ENCODE results near the gene TESK2.

DNA sequence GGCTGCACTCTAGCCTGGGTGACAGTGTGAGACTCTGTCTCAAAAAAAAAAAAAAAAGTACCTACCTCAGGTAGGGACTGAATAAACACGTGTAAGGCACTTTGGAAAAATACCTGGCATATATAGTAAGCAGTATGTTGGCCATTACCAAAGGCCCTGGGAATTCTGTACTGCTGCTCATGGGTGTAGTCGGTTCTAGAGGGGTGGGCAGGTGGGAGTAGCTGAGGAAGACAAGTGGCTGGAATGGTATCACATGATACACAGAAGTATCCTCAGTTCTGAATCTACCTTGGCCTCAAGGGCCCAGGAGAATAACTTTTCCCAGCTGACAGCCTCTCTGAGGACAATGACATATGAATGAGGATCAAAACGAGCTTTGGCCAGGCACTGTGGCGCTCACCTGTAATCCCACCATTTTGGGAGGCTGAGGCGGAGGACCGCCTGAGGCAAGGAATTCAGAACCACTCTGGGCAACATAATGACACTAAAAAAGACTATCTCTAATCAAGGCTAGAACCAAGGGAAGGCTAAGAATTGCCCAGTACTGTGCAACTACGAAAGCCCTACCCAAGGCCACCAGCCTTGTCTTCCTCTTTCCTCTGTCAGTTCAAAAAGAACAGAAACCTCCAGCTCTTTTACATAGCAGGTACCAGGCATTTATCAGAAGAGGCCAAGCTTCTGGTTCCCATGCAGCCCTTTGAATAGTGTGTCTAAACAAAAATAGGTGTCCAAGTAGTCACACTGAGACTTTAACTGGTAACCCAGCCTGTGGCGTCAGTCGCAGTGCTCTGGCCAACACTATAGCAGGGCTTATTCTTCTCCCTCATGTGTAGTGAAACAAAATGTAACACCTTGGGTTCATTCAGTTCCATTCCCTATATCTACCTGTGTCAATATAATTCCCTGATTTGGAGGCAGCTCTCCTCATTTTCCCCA is 19.3 kb upstream of the TESK2 start:
- TF ChIP-seq, protein P1, sequence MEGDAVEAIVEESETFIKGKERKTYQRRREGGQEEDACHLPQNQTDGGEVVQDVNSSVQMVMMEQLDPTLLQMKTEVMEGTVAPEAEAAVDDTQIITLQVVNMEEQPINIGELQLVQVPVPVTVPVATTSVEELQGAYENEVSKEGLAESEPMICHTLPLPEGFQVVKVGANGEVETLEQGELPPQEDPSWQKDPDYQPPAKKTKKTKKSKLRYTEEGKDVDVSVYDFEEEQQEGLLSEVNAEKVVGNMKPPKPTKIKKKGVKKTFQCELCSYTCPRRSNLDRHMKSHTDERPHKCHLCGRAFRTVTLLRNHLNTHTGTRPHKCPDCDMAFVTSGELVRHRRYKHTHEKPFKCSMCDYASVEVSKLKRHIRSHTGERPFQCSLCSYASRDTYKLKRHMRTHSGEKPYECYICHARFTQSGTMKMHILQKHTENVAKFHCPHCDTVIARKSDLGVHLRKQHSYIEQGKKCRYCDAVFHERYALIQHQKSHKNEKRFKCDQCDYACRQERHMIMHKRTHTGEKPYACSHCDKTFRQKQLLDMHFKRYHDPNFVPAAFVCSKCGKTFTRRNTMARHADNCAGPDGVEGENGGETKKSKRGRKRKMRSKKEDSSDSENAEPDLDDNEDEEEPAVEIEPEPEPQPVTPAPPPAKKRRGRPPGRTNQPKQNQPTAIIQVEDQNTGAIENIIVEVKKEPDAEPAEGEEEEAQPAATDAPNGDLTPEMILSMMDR (conservative IDR thresholded peaks at IDR 0.05), result no peak
- TF ChIP-seq EZH2 (IDR thresholded peaks at IDR 0.05; ENCODE audit: low read depth), result no peak

All from PC-9 (cell line).